Endodermal cell (in vitro differentiated cells): ENCODE data around the gene AQR. TPM values are rescaled to one million over a fixed set of nuclear protein-coding genes. Genes with fewer than 3 reads are reported as not detected.

Experiments used
- DNase-seq: peaks from one replicate; pipeline ENCODE4 v3.0.0-alpha.2; 2017
- H3K27ac ChIP-seq: 2 replicates; pipeline ENCODE4 v1.5.1; 2013; ENCODE audit warnings: mild to moderate bottlenecking, low read depth, low read length, moderate library complexity
- H3K27me3 ChIP-seq: 2 replicates; pipeline ENCODE4 v1.6.1; 2013; ENCODE audit warnings: mild to moderate bottlenecking, low read length, moderate library complexity; ENCODE audit not compliant: insufficient read depth, control insufficient read depth, poor library complexity, severe bottlenecking
- H3K36me3 ChIP-seq: 2 replicates; pipeline ENCODE4 v1.7.0; 2013; ENCODE audit warnings: mild to moderate bottlenecking, low read length, moderate library complexity; ENCODE audit not compliant: control insufficient read depth, insufficient read depth
- H3K4me1 ChIP-seq: one replicate; pipeline ENCODE4 v1.7.0; 2013; ENCODE audit warnings: low read length; ENCODE audit not compliant: control insufficient read depth, insufficient read depth
- H3K4me3 ChIP-seq: 2 replicates; pipeline ENCODE4 v1.5.1; 2013; ENCODE audit warnings: mild to moderate bottlenecking, low read length, moderate library complexity
- H3K9ac ChIP-seq: 2 replicates; pipeline ENCODE4 v1.6.1; 2013; ENCODE audit warnings: mild to moderate bottlenecking, low read length, moderate library complexity; ENCODE audit not compliant: poor library complexity, severe bottlenecking; ENCODE audit errors: extremely low read depth
- H3K9me3 ChIP-seq: 2 replicates; pipeline ENCODE4 v1.6.1; 2013; ENCODE audit warnings: mild to moderate bottlenecking, low read length, moderate library complexity; ENCODE audit not compliant: control insufficient read depth
- H3K27ac Mint-ChIP-seq: 2 replicates; pipeline ENCODE4 v1.8.0; 2020; ENCODE audit warnings: mixed read lengths
- H3K27me3 Mint-ChIP-seq: 2 replicates; pipeline ENCODE4 v1.8.0; 2021; ENCODE audit warnings: mild to moderate bottlenecking, mixed read lengths; ENCODE audit not compliant: insufficient read depth
- H3K36me3 Mint-ChIP-seq: 2 replicates; pipeline ENCODE4 v1.8.0; 2020; ENCODE audit warnings: low read depth, mixed read lengths
- H3K4me1 Mint-ChIP-seq: 2 replicates; pipeline ENCODE4 v1.8.0; 2020; ENCODE audit warnings: mixed read lengths
- H3K4me3 Mint-ChIP-seq: 2 replicates; pipeline ENCODE4 v1.8.0; 2020; ENCODE audit warnings: mild to moderate bottlenecking, moderate library complexity, mixed read lengths
- H3K9me3 Mint-ChIP-seq: 2 replicates; pipeline ENCODE4 v1.8.0; 2020; ENCODE audit warnings: mild to moderate bottlenecking, mixed read lengths
- CTCF ChIP-seq: fragments of 200-600 bp; sonication (generic); conservative IDR thresholded peaks from 2 replicates; pipeline ENCODE4 v1.5.0; 2021; ENCODE audit warnings: antibody characterized with exemption, mild to moderate bottlenecking
- WGBS, 2 experiments: methylation state at CpG; one replicate each; pipeline versions ENCODE4 v1.1.5 to v1.1.7; 2013; ENCODE audit warnings: missing lambda C conversion rate in 2 of 2, mixed read lengths in 1 of 2; ENCODE audit not compliant: insufficient coverage in 1 of 2, insufficient read length in 1 of 2; 5-methylcytosine and 5-hydroxymethylcytosine counted together
- total RNA-seq, 2 donors: library from RNA; stranded (reverse); fragmentation: NEBNext Ultra II Directional in 1 of 2; extraction: Animal tissue kit (Norgen Biotek cat#: 25700) in 1 of 2; gene quantifications; 2 replicates in 1 of 2; 3 replicates in 1 of 2; pipeline ENCODE4 v1.2.1, GENCODE V29; 2021

Gene AQR
- total RNA-seq, 2 donors from 2014 or later: 48.8 to 49.6 TPM

- no peaks in the 10 kb centered on the region for H3K27me3 Mint-ChIP-seq
- Histone ChIP-seq H3K4me3 (no peak overlapping the region), H3K27me3 (no peaks in the 10 kb centered on the region), H3K9me3 (no peaks in the 10 kb centered on the region), H3K36me3 (peaks cover 19% of the 10 kb centered on the region), H3K27ac (no peak overlapping the region), H3K4me1 (no peaks in the 10 kb centered on the region), H3K9ac (no peak overlapping the region)
- H3K4me3 Mint-ChIP-seq: no peak overlapping the region
- DNase-seq: no peak
- no peaks in the 10 kb centered on the region for H3K4me1 Mint-ChIP-seq
- H3K27ac Mint-ChIP-seq: no peak overlapping the region
- no peak for TF ChIP-seq CTCF
- WGBS, 2 experiments: 96 to 99% methylated on average over 2 to 4 of the region's 4 CpGs
- H3K36me3 Mint-ChIP-seq: peaks cover 19% of the 10 kb centered on the region
- no peaks in the 10 kb centered on the region for H3K9me3 Mint-ChIP-seq
These were observed 117.8 kb downstream of the AQR start for GRCh38 chr15:34851751-34852150.

GRCh38 chr15:34851007-34851406, 118.5 kb downstream of the AQR start:
- TF ChIP-seq CTCF: no peak
- Histone ChIP-seq H3K9me3 (no peaks in the 10 kb centered on the region), H3K4me3 (no peak overlapping the region), H3K36me3 (peaks cover 12% of the 10 kb centered on the region), H3K9ac (no peak overlapping the region), H3K27ac (no peak overlapping the region), H3K27me3 (no peaks in the 10 kb centered on the region), H3K4me1 (no peaks in the 10 kb centered on the region)
- Mint-ChIP-seq H3K4me3 (no peak overlapping the region), H3K9me3 (no peaks in the 10 kb centered on the region), H3K27me3 (no peaks in the 10 kb centered on the region), H3K27ac (no peak overlapping the region), H3K36me3 (peaks cover 15% of the 10 kb centered on the region), H3K4me1 (no peaks in the 10 kb centered on the region)
- WGBS, 2 experiments: 80 to 89% methylated on average over 1 to 3 of the region's 3 CpGs
- no peak for DNase-seq

- no peaks in the 10 kb centered on the region for H3K27me3 Mint-ChIP-seq
- no peaks in the 10 kb centered on the region for H3K4me1 ChIP-seq
- no peaks in the 10 kb centered on the region for H3K4me1 Mint-ChIP-seq
These were observed 119.4 kb downstream of the AQR start for GRCh38 chr15:34850121-34850520.

More at GRCh38 chr15:34850121-34850520, 119.4 kb downstream of the AQR start:
- no peak for TF ChIP-seq CTCF
- DNase-seq: no peak
- H3K4me3 ChIP-seq: no peak overlapping the region
- Mint-ChIP-seq H3K27ac (no peak overlapping the region), H3K9me3 (no peaks in the 10 kb centered on the region), H3K4me3 (no peak overlapping the region), H3K36me3 (peaks cover 9% of the 10 kb centered on the region)
- H3K27ac ChIP-seq: no peak overlapping the region
- peaks cover 4% of the 10 kb centered on the region for H3K36me3 ChIP-seq
- H3K9me3 ChIP-seq: no peaks in the 10 kb centered on the region
- WGBS, 2 experiments: 88 to 91% methylated on average over 7 to 10 of the region's 10 CpGs
- no peaks in the 10 kb centered on the region for H3K27me3 ChIP-seq
- no peak overlapping the region for H3K9ac ChIP-seq
